ENCODE results near the gene COL4A2. TPM values are rescaled to one million over a fixed set of nuclear protein-coding genes. Genes with fewer than 3 reads are reported as not detected.

Gene COL4A2
- total and polyA plus RNA-seq, 4 donors, result 8.0 to 45.2 (median 40.3) TPM

DNA sequence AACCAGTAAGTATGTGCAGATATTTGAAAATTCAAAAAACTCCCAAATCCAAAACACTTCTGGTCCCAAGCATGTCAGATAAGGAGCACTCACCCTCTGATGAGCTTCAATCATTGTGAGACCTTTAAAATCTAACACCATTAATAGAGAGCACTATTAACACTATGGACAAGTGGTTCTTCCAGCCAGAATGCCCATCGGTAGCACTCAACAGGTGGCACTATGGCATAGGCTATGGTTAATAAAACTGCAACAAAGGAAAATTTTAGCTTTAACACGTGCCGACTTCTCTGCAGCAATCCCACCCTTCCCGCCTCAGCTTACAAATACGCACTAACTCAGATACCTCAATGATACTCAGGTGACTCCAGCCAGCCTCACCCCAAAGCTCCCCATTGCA lies 62.3 kb downstream of the COL4A2 start:
- H3K9me3 ChIP-seq (ENCODE audit: control insufficient read depth in 4 of 4, low read length in 3 of 4), result no peaks in the 10 kb centered on the region
- no peak for DNase-seq (ENCODE audit: low spot score)
- H3K4me3 ChIP-seq (ENCODE audit: low read depth in 1 of 3, low read length in 3 of 3), result no peak overlapping the region
- 95% methylated on average over 5 of the region's 5 CpGs for WGBS
- TF ChIP-seq, protein P1, sequence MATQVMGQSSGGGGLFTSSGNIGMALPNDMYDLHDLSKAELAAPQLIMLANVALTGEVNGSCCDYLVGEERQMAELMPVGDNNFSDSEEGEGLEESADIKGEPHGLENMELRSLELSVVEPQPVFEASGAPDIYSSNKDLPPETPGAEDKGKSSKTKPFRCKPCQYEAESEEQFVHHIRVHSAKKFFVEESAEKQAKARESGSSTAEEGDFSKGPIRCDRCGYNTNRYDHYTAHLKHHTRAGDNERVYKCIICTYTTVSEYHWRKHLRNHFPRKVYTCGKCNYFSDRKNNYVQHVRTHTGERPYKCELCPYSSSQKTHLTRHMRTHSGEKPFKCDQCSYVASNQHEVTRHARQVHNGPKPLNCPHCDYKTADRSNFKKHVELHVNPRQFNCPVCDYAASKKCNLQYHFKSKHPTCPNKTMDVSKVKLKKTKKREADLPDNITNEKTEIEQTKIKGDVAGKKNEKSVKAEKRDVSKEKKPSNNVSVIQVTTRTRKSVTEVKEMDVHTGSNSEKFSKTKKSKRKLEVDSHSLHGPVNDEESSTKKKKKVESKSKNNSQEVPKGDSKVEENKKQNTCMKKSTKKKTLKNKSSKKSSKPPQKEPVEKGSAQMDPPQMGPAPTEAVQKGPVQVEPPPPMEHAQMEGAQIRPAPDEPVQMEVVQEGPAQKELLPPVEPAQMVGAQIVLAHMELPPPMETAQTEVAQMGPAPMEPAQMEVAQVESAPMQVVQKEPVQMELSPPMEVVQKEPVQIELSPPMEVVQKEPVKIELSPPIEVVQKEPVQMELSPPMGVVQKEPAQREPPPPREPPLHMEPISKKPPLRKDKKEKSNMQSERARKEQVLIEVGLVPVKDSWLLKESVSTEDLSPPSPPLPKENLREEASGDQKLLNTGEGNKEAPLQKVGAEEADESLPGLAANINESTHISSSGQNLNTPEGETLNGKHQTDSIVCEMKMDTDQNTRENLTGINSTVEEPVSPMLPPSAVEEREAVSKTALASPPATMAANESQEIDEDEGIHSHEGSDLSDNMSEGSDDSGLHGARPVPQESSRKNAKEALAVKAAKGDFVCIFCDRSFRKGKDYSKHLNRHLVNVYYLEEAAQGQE (IDR thresholded peaks at IDR 0.05), result no peak
- TF ChIP-seq, protein P2, sequence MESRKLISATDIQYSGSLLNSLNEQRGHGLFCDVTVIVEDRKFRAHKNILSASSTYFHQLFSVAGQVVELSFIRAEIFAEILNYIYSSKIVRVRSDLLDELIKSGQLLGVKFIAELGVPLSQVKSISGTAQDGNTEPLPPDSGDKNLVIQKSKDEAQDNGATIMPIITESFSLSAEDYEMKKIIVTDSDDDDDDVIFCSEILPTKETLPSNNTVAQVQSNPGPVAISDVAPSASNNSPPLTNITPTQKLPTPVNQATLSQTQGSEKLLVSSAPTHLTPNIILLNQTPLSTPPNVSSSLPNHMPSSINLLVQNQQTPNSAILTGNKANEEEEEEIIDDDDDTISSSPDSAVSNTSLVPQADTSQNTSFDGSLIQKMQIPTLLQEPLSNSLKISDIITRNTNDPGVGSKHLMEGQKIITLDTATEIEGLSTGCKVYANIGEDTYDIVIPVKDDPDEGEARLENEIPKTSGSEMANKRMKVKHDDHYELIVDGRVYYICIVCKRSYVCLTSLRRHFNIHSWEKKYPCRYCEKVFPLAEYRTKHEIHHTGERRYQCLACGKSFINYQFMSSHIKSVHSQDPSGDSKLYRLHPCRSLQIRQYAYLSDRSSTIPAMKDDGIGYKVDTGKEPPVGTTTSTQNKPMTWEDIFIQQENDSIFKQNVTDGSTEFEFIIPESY (IDR thresholded peaks at IDR 0.05), result no peak
- TF ChIP-seq TAF1 (conservative IDR thresholded peaks at IDR 0.05) (no peak), FOXA2 (IDR thresholded peaks at IDR 0.05) (no peak), EGR1 (IDR thresholded peaks at IDR 0.05; ENCODE audit: low read depth in 2 of 2) (no peak), HNF4G (IDR thresholded peaks at IDR 0.05) (no peak)
- TF ChIP-seq, protein P3, sequence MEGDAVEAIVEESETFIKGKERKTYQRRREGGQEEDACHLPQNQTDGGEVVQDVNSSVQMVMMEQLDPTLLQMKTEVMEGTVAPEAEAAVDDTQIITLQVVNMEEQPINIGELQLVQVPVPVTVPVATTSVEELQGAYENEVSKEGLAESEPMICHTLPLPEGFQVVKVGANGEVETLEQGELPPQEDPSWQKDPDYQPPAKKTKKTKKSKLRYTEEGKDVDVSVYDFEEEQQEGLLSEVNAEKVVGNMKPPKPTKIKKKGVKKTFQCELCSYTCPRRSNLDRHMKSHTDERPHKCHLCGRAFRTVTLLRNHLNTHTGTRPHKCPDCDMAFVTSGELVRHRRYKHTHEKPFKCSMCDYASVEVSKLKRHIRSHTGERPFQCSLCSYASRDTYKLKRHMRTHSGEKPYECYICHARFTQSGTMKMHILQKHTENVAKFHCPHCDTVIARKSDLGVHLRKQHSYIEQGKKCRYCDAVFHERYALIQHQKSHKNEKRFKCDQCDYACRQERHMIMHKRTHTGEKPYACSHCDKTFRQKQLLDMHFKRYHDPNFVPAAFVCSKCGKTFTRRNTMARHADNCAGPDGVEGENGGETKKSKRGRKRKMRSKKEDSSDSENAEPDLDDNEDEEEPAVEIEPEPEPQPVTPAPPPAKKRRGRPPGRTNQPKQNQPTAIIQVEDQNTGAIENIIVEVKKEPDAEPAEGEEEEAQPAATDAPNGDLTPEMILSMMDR (IDR thresholded peaks at IDR 0.05; ENCODE audit: low read depth, low read length, missing input control), result no peak
- TF ChIP-seq, protein P4, sequence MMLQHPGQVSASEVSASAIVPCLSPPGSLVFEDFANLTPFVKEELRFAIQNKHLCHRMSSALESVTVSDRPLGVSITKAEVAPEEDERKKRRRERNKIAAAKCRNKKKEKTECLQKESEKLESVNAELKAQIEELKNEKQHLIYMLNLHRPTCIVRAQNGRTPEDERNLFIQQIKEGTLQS (IDR thresholded peaks at IDR 0.05), result no peak
- H3K27me3 ChIP-seq (ENCODE audit: control insufficient read depth in 4 of 4, insufficient read depth in 4 of 4, low read length in 3 of 4), result peaks cover 0 to 4% (median 0%) of the 10 kb centered on the region in 4 donors
- H3K4me1 ChIP-seq (ENCODE audit: control insufficient read depth in 4 of 4, insufficient read depth in 4 of 4, low read length in 3 of 4), result no peaks in the 10 kb centered on the region
- H3K27ac ChIP-seq (ENCODE audit: low read depth in 1 of 2, low read length in 2 of 2), result no peak overlapping the region
- no peak overlapping the region for H3K9ac ChIP-seq (ENCODE audit: low read depth in 1 of 2, low read length in 2 of 2)
- no peaks in the 10 kb centered on the region for H3K36me3 ChIP-seq (ENCODE audit: control insufficient read depth in 4 of 4, insufficient read depth in 3 of 4, low read depth in 1 of 4, low read length in 3 of 4)

DNA sequence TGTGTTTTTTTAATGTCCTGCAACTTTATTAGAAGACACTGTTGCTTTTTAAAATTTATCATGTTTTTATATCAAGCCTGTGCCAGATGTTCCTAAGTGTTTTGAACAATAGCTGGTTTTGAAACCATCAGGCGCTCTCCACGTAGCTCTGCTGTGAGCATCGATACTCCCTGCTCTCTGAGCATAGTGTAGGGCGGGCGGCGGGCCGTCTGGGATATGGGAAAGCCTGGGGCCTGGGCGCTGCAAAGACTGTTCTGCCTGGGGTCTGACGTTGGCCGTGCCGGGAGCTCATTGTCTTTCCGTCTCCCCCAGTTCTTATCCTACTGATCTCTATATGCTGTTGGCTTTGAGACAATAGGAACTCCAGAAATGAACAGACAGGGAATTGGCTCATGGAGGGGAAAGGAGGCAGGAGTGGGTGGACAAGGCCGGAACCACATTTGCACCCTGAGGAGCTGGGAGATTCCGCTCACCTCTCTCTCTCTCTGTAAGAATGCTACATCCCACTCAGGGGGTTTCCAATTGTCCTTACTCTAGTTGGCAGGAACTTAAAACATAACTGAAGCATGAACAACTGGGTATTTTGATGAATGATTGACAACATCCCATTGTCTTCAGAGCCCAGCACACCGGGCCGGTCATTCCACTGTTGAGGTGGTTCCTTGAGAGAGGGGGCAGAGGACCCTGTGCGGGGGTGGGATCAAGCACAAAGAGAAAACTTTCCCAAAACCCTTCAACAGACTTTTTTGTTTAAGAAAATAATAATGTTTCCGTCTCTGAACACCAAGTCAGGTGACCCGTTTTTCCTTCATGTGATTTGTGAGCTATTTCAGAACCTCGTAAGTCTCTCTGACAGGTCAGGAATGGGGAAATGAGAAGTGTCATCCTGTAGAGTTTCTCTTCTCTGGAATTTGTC lies 64.7 kb downstream of the COL4A2 start:
- H3K4me1 ChIP-seq (ENCODE audit: control insufficient read depth in 4 of 4, insufficient read depth in 4 of 4, low read length in 3 of 4), result no peaks in the 10 kb centered on the region
- WGBS, result 71% methylated on average over 20 of the region's 20 CpGs
- no peak overlapping the region for H3K27ac ChIP-seq (ENCODE audit: low read depth in 1 of 2, low read length in 2 of 2)
- DNase-seq (ENCODE audit: low spot score), result no peak
- H3K9me3 ChIP-seq (ENCODE audit: control insufficient read depth in 4 of 4, low read length in 3 of 4), result no peaks in the 10 kb centered on the region
- no peak for TF ChIP-seq EGR1 (IDR thresholded peaks at IDR 0.05; ENCODE audit: low read depth in 2 of 2)
- TF ChIP-seq YY1 (IDR thresholded peaks at IDR 0.05), result no peak
- no peak for TF ChIP-seq SP1 (IDR thresholded peaks at IDR 0.05)
- no peak for TF ChIP-seq TAF1 (conservative IDR thresholded peaks at IDR 0.05)
- TF ChIP-seq HNF4A (conservative IDR thresholded peaks at IDR 0.05), result no peak
- TF ChIP-seq HNF4G (IDR thresholded peaks at IDR 0.05), result no peak
- TF ChIP-seq FOXA2 (IDR thresholded peaks at IDR 0.05), result no peak
- no peak for TF ChIP-seq JUND (IDR thresholded peaks at IDR 0.05)
- TF ChIP-seq, protein P1 (IDR thresholded peaks at IDR 0.05), result no peak
- no peak for TF ChIP-seq GABPA (IDR thresholded peaks at IDR 0.05 in 1 of 2, conservative IDR thresholded peaks at IDR 0.05 in 1 of 2)
- TF ChIP-seq, protein P2 (IDR thresholded peaks at IDR 0.05), result no peak
- no peak for TF ChIP-seq RXRA (IDR thresholded peaks at IDR 0.05)
- H3K36me3 ChIP-seq (ENCODE audit: control insufficient read depth in 4 of 4, insufficient read depth in 3 of 4, low read depth in 1 of 4, low read length in 3 of 4), result no peaks in the 10 kb centered on the region
- H3K9ac ChIP-seq (ENCODE audit: low read depth in 1 of 2, low read length in 2 of 2), result no peak overlapping the region
- H3K27me3 ChIP-seq (ENCODE audit: control insufficient read depth in 4 of 4, insufficient read depth in 4 of 4, low read length in 3 of 4), result peaks cover 0 to 4% (median 1%) of the 10 kb centered on the region in 4 donors
- H3K4me3 ChIP-seq (ENCODE audit: low read depth in 1 of 3, low read length in 3 of 3), result no peak overlapping the region

Data from liver (tissue), 9 donors.